Activated gamma-delta T cell treated with anti-CD3 and anti-CD28 coated beads, Interleukin-2, amount 50 U/mL, for 16 hours (primary cell): ENCODE measurements around the gene PIEZO2.

Experiments
- DNase-seq: peaks from one replicate; pipeline ENCODE4 v3.0.0-alpha.2; 2020; ENCODE audit warnings: low read depth

The PIEZO2 gene

GRCh38 chr18:10785798-10786197, 363.6 kb downstream of the PIEZO2 start:
- no peak for DNase-seq

DNA sequence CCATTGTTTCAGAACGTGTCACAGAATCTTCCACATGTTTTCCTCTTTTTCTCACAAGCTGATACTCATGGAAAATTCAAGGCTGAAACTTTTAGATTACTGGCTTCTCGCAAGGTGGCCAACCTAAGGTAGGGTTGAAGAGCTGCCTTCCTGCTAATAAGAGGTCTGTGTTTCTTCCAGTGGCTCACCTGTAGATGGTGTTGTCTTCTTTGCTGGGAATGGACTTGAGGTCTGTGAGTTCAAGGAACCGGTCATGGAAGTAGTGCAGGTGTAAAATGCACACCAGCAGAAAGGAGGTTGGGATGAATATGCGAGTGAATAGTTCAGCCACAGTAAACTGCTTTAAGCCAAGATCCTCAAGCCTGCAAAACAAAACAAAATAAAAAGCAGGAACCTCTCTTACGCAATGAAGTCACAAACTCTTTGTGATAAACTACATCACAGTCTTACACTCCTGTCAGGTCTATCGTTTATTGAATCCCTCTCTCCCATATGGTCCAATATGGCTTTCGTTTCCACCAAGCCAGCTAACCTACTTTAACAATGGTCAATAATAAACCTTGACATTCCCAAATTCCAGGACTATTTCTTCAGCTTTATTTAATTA, 364.7 kb downstream of the PIEZO2 start:
- DNase-seq = no peak

GRCh38 chr18:10783941-10784340, 365.4 kb downstream of the PIEZO2 start:
- DNase-seq = no peak

DNA sequence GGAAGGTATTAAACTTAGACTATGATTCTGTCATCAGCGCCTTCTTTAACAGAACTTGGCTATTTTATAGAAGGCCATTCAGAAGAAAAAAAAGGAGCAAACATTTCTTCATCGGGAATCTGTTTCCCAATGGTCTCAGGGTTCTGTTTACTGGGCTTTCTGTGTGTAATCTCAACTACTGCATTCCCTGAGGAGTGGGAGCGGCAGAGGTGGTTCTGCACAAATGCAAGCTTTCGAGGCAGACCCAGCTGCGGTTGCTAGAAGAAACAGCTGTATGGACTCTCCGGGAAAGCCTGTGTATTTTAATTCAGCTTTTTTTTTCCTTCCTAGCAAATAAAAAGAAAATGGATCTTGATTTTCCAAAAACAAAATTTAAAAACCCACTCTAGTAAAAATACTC, 372.9 kb downstream of the PIEZO2 start:
- no peak for DNase-seq

GRCh38 chr18:10775026-10775425, 374.3 kb downstream of the PIEZO2 start:
- DNase-seq = no peak

GRCh38 chr18:10771053-10771709, 378.2 kb downstream of the PIEZO2 start:
- DNase-seq = no peak

GRCh38 chr18:10770264-10770663, 379.1 kb downstream of the PIEZO2 start:
- DNase-seq = no peak

DNA sequence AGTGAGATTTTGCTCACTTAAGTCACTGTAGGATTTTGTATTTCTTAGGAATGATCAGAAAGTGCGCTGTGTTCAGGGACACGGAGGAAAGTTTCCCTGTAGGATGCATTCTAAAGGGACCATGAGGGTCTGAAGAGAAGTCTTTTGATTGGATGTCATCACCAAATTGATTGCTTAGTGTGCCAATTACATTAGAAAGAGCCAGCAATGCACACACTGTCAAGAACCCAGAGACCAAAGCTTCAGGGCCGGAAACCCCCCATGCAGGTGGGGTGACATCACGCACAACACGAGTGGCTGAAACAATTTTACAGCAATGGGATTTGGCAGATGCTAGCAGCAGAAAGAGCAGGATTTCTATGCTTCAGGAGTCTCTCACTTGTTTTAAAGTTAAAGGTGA, 381.1 kb downstream of the PIEZO2 start:
- DNase-seq = no peak

- DNase-seq = no peak
Observed at GRCh38 chr18:10767658-10768057, 381.7 kb downstream of the PIEZO2 start.

GRCh38 chr18:10760986-10761385, 388.4 kb downstream of the PIEZO2 start:
- no peak for DNase-seq

GRCh38 chr18:10759241-10759640, 390.1 kb downstream of the PIEZO2 start:
- DNase-seq = no peak

- no peak for DNase-seq
Observed at GRCh38 chr18:10757946-10758345, 391.4 kb downstream of the PIEZO2 start.

- no peak for DNase-seq
Observed at GRCh38 chr18:10757349-10757748, 392.0 kb downstream of the PIEZO2 start.

GRCh38 chr18:10755855-10756254, 393.5 kb downstream of the PIEZO2 start:
- no peak for DNase-seq

GRCh38 chr18:10754128-10754527, 395.2 kb downstream of the PIEZO2 start:
- no peak for DNase-seq

DNA sequence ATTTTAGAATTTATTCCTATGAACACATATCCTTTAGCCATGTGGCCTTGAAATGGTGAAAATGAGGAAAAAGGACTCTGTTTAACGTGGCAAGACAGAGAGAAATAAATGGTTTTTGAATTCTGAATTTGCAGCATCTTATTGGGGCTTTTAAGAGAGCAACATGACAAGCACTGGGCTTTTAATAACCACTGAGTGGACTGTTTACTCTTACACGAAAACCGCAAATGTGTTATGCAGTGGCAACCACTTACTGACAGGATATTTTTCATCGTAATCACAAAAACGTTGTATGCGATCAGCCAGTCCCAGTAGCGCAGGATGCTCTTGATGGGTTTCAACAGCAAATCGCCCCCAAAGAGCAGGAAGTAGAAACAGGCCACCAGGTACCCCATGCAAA, 397.0 kb downstream of the PIEZO2 start:
- no peak for DNase-seq

GRCh38 chr18:10751653-10752052, 397.7 kb downstream of the PIEZO2 start:
- DNase-seq = no peak

GRCh38 chr18:10750191-10751035, 399.0 kb downstream of the PIEZO2 start:
- no peak for DNase-seq

- DNase-seq = no peak
Observed at GRCh38 chr18:10748641-10749040, 400.7 kb downstream of the PIEZO2 start.

GRCh38 chr18:10745971-10746370, 403.4 kb downstream of the PIEZO2 start:
- DNase-seq = no peak

GRCh38 chr18:10745219-10745618, 404.1 kb downstream of the PIEZO2 start:
- DNase-seq = no peak

DNA sequence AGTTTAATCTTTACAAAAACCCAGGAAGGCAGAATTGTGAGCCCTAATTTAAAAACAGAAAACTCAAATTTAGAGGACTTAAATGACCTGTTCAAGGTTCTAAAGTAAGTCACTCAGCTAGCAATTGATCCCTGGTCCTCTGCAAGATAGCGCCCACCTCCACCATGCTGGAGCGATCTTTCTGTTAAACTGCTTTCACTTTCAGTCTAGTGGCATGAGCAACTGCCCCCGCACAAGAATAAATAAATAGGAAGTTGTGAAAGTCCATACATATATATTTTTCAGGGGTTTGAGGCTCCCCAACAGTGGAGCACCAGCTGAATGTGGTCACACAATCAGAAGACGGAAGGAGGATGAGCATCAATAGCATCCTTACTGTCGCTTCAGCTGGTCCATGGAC, 405.6 kb downstream of the PIEZO2 start:
- DNase-seq = no peak

DNA sequence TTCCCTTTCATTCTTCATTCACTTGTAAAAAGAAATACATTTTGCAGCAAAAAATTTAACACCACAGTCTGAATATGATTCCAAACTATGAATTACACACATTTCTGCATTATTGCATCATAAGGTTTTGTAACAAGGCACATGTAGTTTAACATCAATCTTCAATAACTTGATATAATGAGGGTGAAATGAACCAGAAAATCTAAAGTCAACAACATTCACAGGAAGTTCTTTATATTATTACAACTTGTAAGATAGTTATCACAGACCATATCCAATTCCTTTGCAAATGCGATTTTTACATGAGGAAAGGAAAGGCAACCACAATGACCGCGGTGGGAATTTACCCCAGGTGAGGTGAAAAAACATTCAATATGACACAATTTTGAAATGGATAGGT, 410.2 kb downstream of the PIEZO2 start:
- DNase-seq = no peak
